H1 (cell line): Measurements from ENCODE around the gene LRFN3. TPM values are rescaled to one million over a fixed set of nuclear protein-coding genes. Genes with fewer than 3 reads are reported as not detected.

Experiments used
- CTCF ChIA-PET: fragments of 300-600 bp; sonication (Branson Sonifier 250); formaldehyde crosslinking; loops from one replicate; lab custom pipeline; 2021; ENCODE audit not compliant: partially characterized antibody; lab: Charles Lee
- POLR2A ChIA-PET: fragments of 300-600 bp; sonication (Branson Sonifier 250); formaldehyde crosslinking; loops from one replicate; lab custom pipeline; 2021; ENCODE audit warnings: inconsistent platforms; ENCODE audit not compliant: partially characterized antibody; lab: Charles Lee
- DNase-seq, 2 experiments: peaks; one replicate each; pipeline versions ENCODE4 v3.0.0 to v3.0.0-alpha.2; 2010 to 2022; ENCODE audit warnings: low spot score in 2 of 2, low read depth in 1 of 2, mixed read lengths in 1 of 2
- FAIRE-seq: peaks from 2 replicates; lab custom pipeline; 2011; peaks lifted over from hg19 to GRCh38; lab: Jason Lieb, UNC
- H2AFZ ChIP-seq: 2 replicates; pipeline ENCODE4 v1.8.1; 2012; ENCODE audit warnings: low read length, inconsistent platforms
- H2AK5ac ChIP-seq: 2 replicates; pipeline ENCODE4 v1.6.1; 2013; ENCODE audit warnings: low read depth, low read length
- H2BK120ac ChIP-seq: replicated peaks from 2 replicates; pipeline ENCODE3; 2013; ENCODE audit warnings: low read depth, low read length, inconsistent platforms
- H2BK12ac ChIP-seq: 2 replicates; pipeline ENCODE4 v1.6.1; 2013; ENCODE audit warnings: low read depth, low read length
- H2BK15ac ChIP-seq: 2 replicates; pipeline ENCODE4 v1.6.1; 2013; ENCODE audit warnings: low read length
- H2BK20ac ChIP-seq: 2 replicates; pipeline ENCODE4 v1.6.1; 2013; ENCODE audit warnings: low read length
- H2BK5ac ChIP-seq: 2 replicates; pipeline ENCODE4 v1.6.1; 2013; ENCODE audit warnings: low read depth, low read length
- H3K14ac ChIP-seq: 2 replicates; pipeline ENCODE4 v1.6.1; 2013; ENCODE audit warnings: inconsistent platforms; ENCODE audit not compliant: insufficient read length
- H3K18ac ChIP-seq: 2 replicates; pipeline ENCODE4 v1.6.1; 2013; ENCODE audit warnings: low read length; ENCODE audit errors: extremely low read depth
- H3K23ac ChIP-seq: 2 replicates; pipeline ENCODE4 v1.6.1; 2013; ENCODE audit warnings: inconsistent platforms; ENCODE audit not compliant: insufficient read length
- H3K23me2 ChIP-seq: 2 replicates; pipeline ENCODE4 v1.6.1; 2013; ENCODE audit warnings: low read depth, low read length
- H3K27ac ChIP-seq: 2 replicates; pipeline ENCODE4 v1.6.1; 2011; ENCODE audit warnings: low read depth, low read length, inconsistent platforms
- H3K27me3 ChIP-seq, 4 experiments: replicated peaks in 1 of 4; 1 replicate in 1 of 4; 2 replicates in 3 of 4; pipeline versions ENCODE4 v1.6.1 to v1.8.1; 2011 to 2013; ENCODE audit warnings: low read length in 3 of 4, mild to moderate bottlenecking in 3 of 4, inconsistent platforms in 2 of 4, mixed read lengths in 2 of 4, moderate library complexity in 1 of 4; ENCODE audit not compliant: control insufficient read depth in 3 of 4, insufficient read depth in 3 of 4; ENCODE audit errors: extremely low read depth in 1 of 4
- H3K36me3 ChIP-seq, 4 experiments: 2 replicates each; pipeline versions ENCODE4 v1.6.1 to v1.8.1; 2011 to 2013; ENCODE audit warnings: mild to moderate bottlenecking in 4 of 4, low read length in 3 of 4, moderate library complexity in 2 of 4, control low read depth in 1 of 4, inconsistent platforms in 1 of 4; ENCODE audit not compliant: insufficient read depth in 4 of 4, control insufficient read depth in 2 of 4
- H3K4ac ChIP-seq: replicated peaks from 2 replicates; pipeline ENCODE3; 2013; ENCODE audit warnings: low read length, low read depth, mixed read lengths, inconsistent platforms; ENCODE audit not compliant: insufficient read length
- H3K4me1 ChIP-seq, 4 experiments: replicated peaks in 1 of 4; 1 replicate in 1 of 4; 2 replicates in 3 of 4; pipeline versions ENCODE4 v1.6.1 to v1.8.1; 2011 to 2013; ENCODE audit warnings: low read length in 3 of 4, inconsistent platforms in 2 of 4, mixed read lengths in 1 of 4; ENCODE audit not compliant: insufficient read depth in 4 of 4, control insufficient read depth in 3 of 4
- H3K4me2 ChIP-seq, 2 experiments: 2 replicates each; pipeline versions ENCODE4 v1.6.1 to v1.8.1; 2011 to 2013; ENCODE audit warnings: low read depth in 2 of 2, low read length in 2 of 2, control low read depth in 1 of 2, inconsistent platforms in 1 of 2, mild to moderate bottlenecking in 1 of 2; ENCODE audit not compliant: insufficient read depth in 1 of 2
- H3K4me3 ChIP-seq, 4 experiments: fragments of 200-600, 300-600 bp in 1 of 4; sonication (generic), shearing (Covaris generic), sonication (Bioruptor Twin) in 1 of 4; 2 replicates each; pipeline versions ENCODE4 v1.5.1 to v1.8.1; 2011 to 2016; ENCODE audit warnings: low read length in 4 of 4, low read depth in 3 of 4, control low read depth in 2 of 4, inconsistent platforms in 2 of 4, mild to moderate bottlenecking in 2 of 4, mixed read lengths in 1 of 4, moderate library complexity in 1 of 4; ENCODE audit not compliant: insufficient read depth in 2 of 4; ENCODE audit errors: extremely low read depth in 1 of 4
- H3K56ac ChIP-seq: replicated peaks from 2 replicates; pipeline ENCODE3; 2013; ENCODE audit warnings: low read depth, mild to moderate bottlenecking, mixed read lengths, low read length, inconsistent platforms; ENCODE audit not compliant: insufficient read length
- H3K79me1 ChIP-seq: 2 replicates; pipeline ENCODE4 v1.6.1; 2013; ENCODE audit warnings: low read depth, low read length, control low read depth
- H3K79me2 ChIP-seq, 2 experiments: 2 replicates each; pipeline versions ENCODE4 v1.6.1 to v1.8.1; 2012 to 2013; ENCODE audit warnings: low read length in 2 of 2, mild to moderate bottlenecking in 2 of 2, inconsistent platforms in 1 of 2; ENCODE audit not compliant: insufficient read depth in 2 of 2, control insufficient read depth in 1 of 2
- H3K9ac ChIP-seq, 4 experiments: replicated peaks in 1 of 4; 1 replicate in 1 of 4; 2 replicates in 3 of 4; pipeline versions ENCODE4 v1.6.1 to v1.8.1; 2011 to 2013; ENCODE audit warnings: low read depth in 3 of 4, low read length in 3 of 4, control low read depth in 2 of 4, mild to moderate bottlenecking in 2 of 4, moderate library complexity in 2 of 4, inconsistent platforms in 1 of 4; ENCODE audit errors: extremely low read depth in 1 of 4
- H3K9me3 ChIP-seq, 2 experiments: 2 replicates each; pipeline versions ENCODE4 v1.6.1 to v1.8.1; 2012 to 2013; ENCODE audit warnings: mild to moderate bottlenecking in 2 of 2, moderate library complexity in 2 of 2, control low read depth in 1 of 2, inconsistent platforms in 1 of 2, low read depth in 1 of 2, low read length in 1 of 2, mixed read lengths in 1 of 2; ENCODE audit not compliant: insufficient read depth in 2 of 2
- H4K20me1 ChIP-seq, 2 experiments: replicated peaks in 1 of 2; 2 replicates each; pipeline versions ENCODE3 to v1.8.1; 2011 to 2013; ENCODE audit warnings: inconsistent platforms in 2 of 2, low read length in 2 of 2, mild to moderate bottlenecking in 1 of 2; ENCODE audit not compliant: insufficient read depth in 2 of 2, control insufficient read depth in 1 of 2
- H4K5ac ChIP-seq: 2 replicates; pipeline ENCODE4 v1.6.1; 2013; ENCODE audit warnings: low read length, low read depth, mixed read lengths, inconsistent platforms; ENCODE audit not compliant: insufficient read length
- H4K8ac ChIP-seq: 2 replicates; pipeline ENCODE4 v1.8.0; 2013; ENCODE audit warnings: mild to moderate bottlenecking, moderate library complexity, low read length, inconsistent platforms; ENCODE audit not compliant: insufficient read depth; ENCODE audit errors: extremely low read depth
- H4K91ac ChIP-seq: replicated peaks from 2 replicates; pipeline ENCODE3; 2013; ENCODE audit warnings: low read length, mixed read lengths, inconsistent platforms; ENCODE audit not compliant: insufficient read length
- SP2 ChIP-seq: IDR thresholded peaks from 2 replicates; pipeline ENCODE4 v1.6.1; 2012; ENCODE audit warnings: mild to moderate bottlenecking, low read length, inconsistent platforms
- WGBS, 2 experiments: shearing (Covaris generic) in 1 of 2; methylation state at CpG; one replicate each; pipeline versions ENCODE4 v1.1.6 to v1.1.7; 2013 to 2015; ENCODE audit warnings: low lambda C conversion rate in 2 of 2, mixed read lengths in 2 of 2, inconsistent platforms in 1 of 2, low coverage in 1 of 2, missing lambda C conversion rate in 1 of 2; ENCODE audit not compliant: insufficient replicate concordance in 2 of 2, insufficient coverage in 1 of 2, insufficient read length in 1 of 2; ENCODE audit errors: extremely low coverage in 1 of 2, missing lambda C conversion rate in 1 of 2; 5-methylcytosine and 5-hydroxymethylcytosine counted together
- polyA plus RNA-seq, 7 experiments: library from polyadenylated mRNA; depleted of rRNA in 3 of 7; stranded (reverse) in 5 of 7; unstranded in 2 of 7; fragments of >200 nt in 5 of 7; fragments of 200-250 nt in 2 of 7; gene quantifications; 1 replicate in 5 of 7; 2 replicates in 1 of 7; 4 replicates in 1 of 7; pipeline versions ENCODE4 v1.2.1 to v1.2.3, GENCODE V29; 2011 to 2013; ENCODE audit warnings: missing spikeins in 2 of 7, mixed read lengths in 2 of 7
- total RNA-seq: library from RNA; stranded (reverse); fragmentation: NEBNext Ultra II Directional; extraction: Animal tissue kit (Norgen Biotek cat#: 25700); gene quantifications from 2 replicates; pipeline ENCODE4 v1.2.1, GENCODE V29; 2021

The LRFN3 gene
- total and polyA plus RNA-seq, 2 of the 8 experiments (the other 6 are each of a cell fraction or from before 2014, with no cell fraction given) = 4.6 to 16.8 TPM

GRCh38 chr19:35929876-35930275 lies 6.3 kb upstream of the LRFN3 start:
- no peak overlapping the region for H2BK120ac ChIP-seq
- no peaks in the 10 kb centered on the region for H3K36me3 ChIP-seq
- no peak overlapping the region for H3K4me3 ChIP-seq
- ChIA-PET POLR2A (no interaction called here), CTCF (interaction anchor here (1.1 to 2.8 kb wide), 2 partner anchors 46 to 77 kb away, joined by 3 to 23 read pairs; partner anchors contain the start of gene NPHS1)
- no peak overlapping the region for H3K9ac ChIP-seq
- no peak overlapping the region for H3K4me2 ChIP-seq
- H3K79me2 ChIP-seq = no peaks in the 10 kb centered on the region
- peaks cover 0 to 3% of the 10 kb centered on the region in 2 experiments; a peak in 1 of 4 replicates for H3K9me3 ChIP-seq
- no peak overlapping the region for H3K4ac ChIP-seq
- no peak overlapping the region for H2BK12ac ChIP-seq
- no peak overlapping the region for H4K5ac ChIP-seq
- no peak for FAIRE-seq
- WGBS, 2 experiments = 74% methylated on average over 2 of the region's 2 CpGs; no CpG with 5 or more reads in 1 of the 2 experiments
- H2BK20ac ChIP-seq = no peak overlapping the region
- no peaks in the 10 kb centered on the region for H3K23me2 ChIP-seq
- H3K14ac ChIP-seq = no peak overlapping the region
- no peak overlapping the region for H2AFZ ChIP-seq
- no peak overlapping the region for H2BK5ac ChIP-seq
- no peak for DNase-seq
- H4K8ac ChIP-seq = no peak overlapping the region
- H3K27me3 ChIP-seq = no peaks in the 10 kb centered on the region
- no peak overlapping the region for H3K27ac ChIP-seq
- H2AK5ac ChIP-seq = no peak overlapping the region
- no peak overlapping the region for H2BK15ac ChIP-seq
- H3K79me1 ChIP-seq = no peaks in the 10 kb centered on the region
- H3K18ac ChIP-seq = no peak overlapping the region
- no peak overlapping the region for H4K91ac ChIP-seq
- no peak overlapping the region for H3K23ac ChIP-seq
- H3K4me1 ChIP-seq = peaks cover 0 to 5% (median 0%) of the 10 kb centered on the region in 4 experiments; a peak in 2 of 7 replicates
- H3K56ac ChIP-seq = no peak overlapping the region
- no peaks in the 10 kb centered on the region for H4K20me1 ChIP-seq
- no peak for TF ChIP-seq SP2
